OCI-LY1 (cell line): ENCODE measurements around the gene SLC49A3.

Source experiments
- H2AFZ ChIP-seq: fragments of 200-600 bp; sonication (generic), shearing (Covaris generic); 2 replicates; pipeline ENCODE4 v1.6.0; 2014; ENCODE audit warnings: antibody characterized with exemption, mild to moderate bottlenecking, low read length
- H3F3A ChIP-seq: fragments of 200-600 bp; sonication (generic), shearing (Covaris generic); 2 replicates; pipeline ENCODE4 v1.6.0; 2014; ENCODE audit warnings: mild to moderate bottlenecking, antibody characterized with exemption, low read length, moderate library complexity; ENCODE audit not compliant: insufficient read depth
- H3K27ac ChIP-seq: fragments of 200-600 bp; sonication (generic); 2 replicates; pipeline ENCODE4 v1.5.1; 2014; ENCODE audit warnings: low read length, mixed run types, mild to moderate bottlenecking, low read depth; ENCODE audit not compliant: poor library complexity, severe bottlenecking
- H3K27me3 ChIP-seq: fragments of 200-600 bp; sonication (generic); 2 replicates; pipeline ENCODE4 v1.6.0; 2014; ENCODE audit warnings: antibody characterized with exemption, mild to moderate bottlenecking, low read length, moderate library complexity; ENCODE audit not compliant: insufficient read depth
- H3K36me3 ChIP-seq: fragments of 200-600 bp; sonication (generic); 2 replicates; pipeline ENCODE4 v1.6.1; 2014; ENCODE audit warnings: mild to moderate bottlenecking, antibody characterized with exemption, low read length, moderate library complexity, mixed read lengths; ENCODE audit not compliant: insufficient read depth
- H3K4me1 ChIP-seq: fragments of 200-600 bp; sonication (generic); 2 replicates; pipeline ENCODE4 v1.5.1; 2014; ENCODE audit warnings: mild to moderate bottlenecking, low read length, moderate library complexity; ENCODE audit not compliant: insufficient read depth, severe bottlenecking
- H3K4me2 ChIP-seq: fragments of 200-600 bp; sonication (generic), shearing (Covaris generic); 2 replicates; pipeline ENCODE4 v1.6.1; 2014; ENCODE audit warnings: low read length
- H3K4me3 ChIP-seq: fragments of 200-600 bp; sonication (generic); 2 replicates; pipeline ENCODE4 v1.5.1; 2014; ENCODE audit warnings: low read length, low read depth, mild to moderate bottlenecking, mixed read lengths; ENCODE audit not compliant: poor library complexity, severe bottlenecking
- H3K79me2 ChIP-seq: fragments of 200-600 bp; shearing (Covaris generic); 2 replicates; pipeline ENCODE4 v1.6.1; 2016; ENCODE audit warnings: mixed run types, low read length, mixed read lengths; ENCODE audit not compliant: insufficient read depth
- H3K9ac ChIP-seq: fragments of 200-600 bp; sonication (generic), shearing (Covaris generic); 2 replicates; pipeline ENCODE4 v1.6.1; 2014; ENCODE audit warnings: mild to moderate bottlenecking, low read length, mixed read lengths
- H3K9me2 ChIP-seq: fragments of 200-600 bp; sonication (generic), shearing (Covaris generic); 2 replicates; pipeline ENCODE4 v1.6.1; 2014; ENCODE audit warnings: low read depth, mild to moderate bottlenecking, low read length, mixed read lengths
- H3K9me3 ChIP-seq: fragments of 200-600 bp; shearing (Covaris generic); 2 replicates; pipeline ENCODE4 v1.6.1; 2014; ENCODE audit warnings: low read length, mixed read lengths
- H4K20me1 ChIP-seq: fragments of 200-600 bp; sonication (generic), shearing (Covaris generic); 2 replicates; pipeline ENCODE4 v1.6.0; 2016; ENCODE audit warnings: mild to moderate bottlenecking, low read length; ENCODE audit not compliant: insufficient read depth
- CTCF ChIP-seq: fragments of 200-600 bp; sonication (generic), shearing (Covaris generic); IDR thresholded peaks from 2 replicates; pipeline ENCODE4 v1.5.1; 2017; ENCODE audit warnings: mild to moderate bottlenecking, antibody characterized with exemption, low read length, moderate library complexity, mixed read lengths
- EZH2 ChIP-seq: fragments of 200-600 bp; sonication (generic), shearing (Covaris generic); IDR thresholded peaks from 2 replicates; pipeline ENCODE4 v1.8.0; 2017; ENCODE audit warnings: borderline replicate concordance, mixed run types, mild to moderate bottlenecking, antibody characterized with exemption, low read length, moderate library complexity, mixed read lengths

Gene SLC49A3

DNA sequence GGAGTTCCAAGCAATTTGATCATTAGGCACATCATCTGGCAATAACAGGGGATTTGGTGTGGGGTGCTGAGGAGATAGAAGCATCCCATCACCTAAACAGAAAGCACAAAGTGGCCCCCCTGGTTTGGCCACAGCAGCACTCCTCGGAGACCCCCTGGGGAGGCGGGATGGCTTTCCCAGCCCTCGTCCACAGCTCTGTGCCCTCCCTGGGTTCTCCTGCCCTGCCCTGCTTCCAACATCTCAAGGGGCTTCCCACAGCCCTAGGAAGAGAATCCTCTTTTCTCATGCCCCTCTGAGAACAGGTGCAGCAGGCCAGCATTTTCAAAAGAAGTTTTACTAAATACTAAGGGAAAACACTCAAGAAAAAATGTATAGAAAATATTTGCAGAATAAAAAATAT is 27.7 kb downstream of the SLC49A3 start:
- Histone ChIP-seq H3K27ac (no peak overlapping the region), H4K20me1 (no peaks in the 10 kb centered on the region), H3K9me3 (no peaks in the 10 kb centered on the region), H3K4me3 (no peak overlapping the region), H3K79me2 (no peaks in the 10 kb centered on the region), H3K36me3 (no peaks in the 10 kb centered on the region), H3K4me2 (no peak overlapping the region), H3K9ac (no peak overlapping the region), H3K9me2 (no peaks in the 10 kb centered on the region), H3F3A (no peaks in the 10 kb centered on the region), H3K27me3 (no peaks in the 10 kb centered on the region), H3K4me1 (peaks cover 15% of the 10 kb centered on the region), H2AFZ (no peak overlapping the region)
- TF ChIP-seq EZH2 (no peak), CTCF (no peak)

GRCh38 chr4:660401-660800 is 28.6 kb downstream of the SLC49A3 start:
- Histone ChIP-seq H3K9ac (no peak overlapping the region), H3K9me3 (no peaks in the 10 kb centered on the region), H3K79me2 (no peaks in the 10 kb centered on the region), H4K20me1 (no peaks in the 10 kb centered on the region), H3K4me3 (no peak overlapping the region), H3K4me1 (peaks cover 15% of the 10 kb centered on the region), H3F3A (no peaks in the 10 kb centered on the region), H3K9me2 (no peaks in the 10 kb centered on the region), H3K27me3 (no peaks in the 10 kb centered on the region), H3K4me2 (no peak overlapping the region), H2AFZ (no peak overlapping the region), H3K27ac (no peak overlapping the region), H3K36me3 (no peaks in the 10 kb centered on the region)
- TF ChIP-seq EZH2 (no peak), CTCF (no peak)

GRCh38 chr4:659851-660250 is 29.1 kb downstream of the SLC49A3 start:
- H3K9ac ChIP-seq, result no peak overlapping the region
- H3K27me3 ChIP-seq, result no peaks in the 10 kb centered on the region
- TF ChIP-seq EZH2 (no peak), CTCF (no peak)
- no peak overlapping the region for H3K4me3 ChIP-seq
- no peaks in the 10 kb centered on the region for H3K79me2 ChIP-seq
- peaks cover 13% of the 10 kb centered on the region for H3K4me1 ChIP-seq
- no peaks in the 10 kb centered on the region for H3F3A ChIP-seq
- H3K27ac ChIP-seq, result no peak overlapping the region
- H3K36me3 ChIP-seq, result no peaks in the 10 kb centered on the region
- H3K4me2 ChIP-seq, result no peak overlapping the region
- no peaks in the 10 kb centered on the region for H4K20me1 ChIP-seq
- no peaks in the 10 kb centered on the region for H3K9me2 ChIP-seq
- H3K9me3 ChIP-seq, result no peaks in the 10 kb centered on the region
- H2AFZ ChIP-seq, result no peak overlapping the region
